Measurements from ENCODE around the gene RIMOC1.

RIMOC1 gene, protein sequence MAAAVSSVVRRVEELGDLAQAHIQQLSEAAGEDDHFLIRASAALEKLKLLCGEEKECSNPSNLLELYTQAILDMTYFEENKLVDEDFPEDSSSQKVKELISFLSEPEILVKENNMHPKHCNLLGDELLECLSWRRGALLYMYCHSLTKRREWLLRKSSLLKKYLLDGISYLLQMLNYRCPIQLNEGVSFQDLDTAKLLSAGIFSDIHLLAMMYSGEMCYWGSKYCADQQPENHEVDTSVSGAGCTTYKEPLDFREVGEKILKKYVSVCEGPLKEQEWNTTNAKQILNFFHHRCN

DNA sequence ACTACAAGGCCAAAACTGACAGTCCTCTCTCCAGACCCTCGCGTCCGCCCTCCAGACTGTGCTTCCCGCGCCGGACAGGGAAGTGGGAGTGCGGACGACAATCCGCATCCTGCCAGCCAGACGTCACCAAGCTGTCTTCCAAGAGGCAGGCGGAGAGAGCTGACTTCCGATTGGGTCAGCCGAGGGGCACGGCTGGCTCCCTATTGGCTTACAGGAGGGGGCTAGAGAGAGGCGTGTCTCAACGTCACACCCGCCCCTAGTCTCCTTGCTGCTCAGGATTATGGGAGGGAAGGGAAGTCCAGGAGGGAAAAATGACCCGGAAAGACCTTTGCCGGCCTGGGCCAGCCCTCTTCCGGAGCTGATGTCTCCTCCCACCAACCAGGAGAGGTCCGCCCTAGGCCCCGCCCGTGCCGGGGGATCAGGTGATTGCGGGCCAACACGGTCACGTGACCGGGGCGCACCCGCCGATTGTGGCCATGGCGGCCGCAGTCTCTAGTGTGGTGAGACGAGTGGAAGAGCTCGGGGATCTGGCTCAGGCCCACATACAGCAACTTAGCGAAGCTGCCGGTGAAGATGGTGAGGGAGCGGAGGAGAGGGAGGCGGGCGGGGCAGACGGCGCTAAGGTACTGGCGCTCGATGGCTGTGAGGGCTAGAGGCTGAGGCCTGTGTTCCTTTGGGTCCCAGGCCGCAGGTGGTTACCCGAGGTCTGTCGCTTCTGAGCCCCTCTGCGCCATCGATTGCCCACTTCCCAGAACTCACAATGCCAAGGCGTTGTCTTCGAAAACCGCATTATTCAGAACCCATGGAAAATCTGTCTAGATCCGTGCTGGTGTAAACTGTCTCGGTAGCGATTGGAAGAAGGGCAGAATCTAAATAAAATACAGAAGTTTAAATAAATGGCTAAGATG, at the start of gene RIMOC1:
TSS of gene RIMOC1 (plus strand) at position 453 of the 908 bp plus-strand sequence. CDS start at position 477, 24 bp downstream.
- Histone ChIP-seq H3K27me3 (ENCODE audit: low read depth, low read length) (no peaks in the 10 kb centered on the region), H3K4me3 (ENCODE audit: low read depth in 1 of 2, low read length in 2 of 2) (peak within 1 kb of the TSS; percentile 86 to 88), H3K27ac (ENCODE audit: low read length) (peak within 1 kb of the TSS; percentile 94)

DNA sequence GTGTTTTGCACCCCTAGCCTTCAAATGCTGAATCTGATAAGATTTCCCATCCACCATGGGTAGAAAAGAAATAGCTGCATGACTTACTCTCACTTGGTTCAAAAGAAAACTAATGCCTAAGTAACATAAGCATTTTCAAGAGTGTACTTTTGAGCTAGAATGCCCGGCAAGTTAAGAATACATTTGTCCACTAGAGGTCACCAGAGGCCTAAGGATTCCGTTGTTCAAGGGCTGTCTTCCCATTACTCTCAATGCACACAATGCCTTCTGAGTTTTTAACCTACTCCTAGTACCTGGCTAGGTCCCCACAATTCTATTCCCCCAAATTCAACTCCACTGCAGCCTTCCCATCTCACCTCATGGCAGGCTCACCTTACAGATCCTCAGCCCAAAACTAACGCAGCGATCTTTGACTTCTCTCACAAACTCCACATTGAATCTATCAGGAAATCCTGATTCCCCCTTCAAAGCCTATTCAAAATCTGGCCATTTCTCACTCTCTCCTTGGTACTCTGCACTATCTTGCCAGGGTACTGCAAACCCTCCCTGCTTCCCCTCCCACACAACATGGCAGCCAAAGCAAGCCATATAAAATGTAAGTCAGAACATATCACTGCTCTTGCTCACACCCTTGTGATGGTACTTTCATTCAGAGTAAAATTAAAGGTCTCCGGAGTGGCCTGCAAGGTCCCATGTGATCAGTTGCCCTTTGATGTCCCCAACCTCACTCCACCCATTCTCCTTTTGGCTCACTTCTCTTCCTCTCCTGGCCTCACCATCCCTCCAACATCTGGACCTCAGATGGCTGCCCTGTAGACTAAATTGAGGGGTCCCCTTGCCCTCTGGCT, 47.3 kb upstream of the RIMOC1 start:
- Histone ChIP-seq H3K27me3 (ENCODE audit: low read depth, low read length) (no peaks in the 10 kb centered on the region), H3K36me3 (ENCODE audit: control insufficient read depth in 1 of 2, insufficient read depth in 2 of 2, low read length in 2 of 2) (peaks cover 13 to 29% of the 10 kb centered on the region in 2 donors), H3K27ac (ENCODE audit: low read length) (no peak overlapping the region), H3K4me3 (ENCODE audit: low read depth in 1 of 2, low read length in 2 of 2) (no peak overlapping the region), H3K9me3 (ENCODE audit: control insufficient read depth in 1 of 2, low read length in 2 of 2) (no peaks in the 10 kb centered on the region), H3K4me1 (ENCODE audit: control insufficient read depth in 1 of 2, insufficient read depth in 2 of 2, low read length in 2 of 2) (no peaks in the 10 kb centered on the region)

More for the DNA sequence above, at the start of gene RIMOC1:
- peaks cover 17 to 22% of the 10 kb centered on the region in 2 donors for H3K36me3 ChIP-seq (ENCODE audit: control insufficient read depth in 1 of 2, insufficient read depth in 2 of 2, low read length in 2 of 2)
- H3K4me1 ChIP-seq (ENCODE audit: control insufficient read depth in 1 of 2, insufficient read depth in 2 of 2, low read length in 2 of 2), result peaks cover 13 to 20% of the 10 kb centered on the region in 2 donors
- H3K9me3 ChIP-seq (ENCODE audit: control insufficient read depth in 1 of 2, low read length in 2 of 2), result no peaks in the 10 kb centered on the region

DNA sequence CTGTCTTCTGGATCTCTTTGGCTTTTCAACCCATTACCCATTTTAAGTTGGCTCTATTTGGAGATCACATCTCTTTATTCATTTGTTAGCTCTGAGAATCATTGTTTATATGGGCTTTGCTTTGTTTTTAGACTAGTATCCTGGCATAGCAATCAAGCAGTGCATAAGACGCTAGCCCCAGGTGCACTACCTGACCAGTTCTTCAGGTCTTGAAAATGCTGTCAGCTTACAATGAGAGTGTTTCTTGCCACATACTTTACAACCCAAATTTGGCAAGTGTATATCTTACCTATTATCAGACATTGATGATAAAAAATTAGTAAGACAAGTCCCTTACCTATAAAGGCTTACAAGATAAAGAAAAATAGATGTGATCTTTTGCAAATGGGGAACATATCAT, 46.2 kb upstream of the RIMOC1 start:
- Histone ChIP-seq H3K4me1 (ENCODE audit: control insufficient read depth in 1 of 2, insufficient read depth in 2 of 2, low read length in 2 of 2) (no peaks in the 10 kb centered on the region), H3K36me3 (ENCODE audit: control insufficient read depth in 1 of 2, insufficient read depth in 2 of 2, low read length in 2 of 2) (peaks cover 11 to 22% of the 10 kb centered on the region in 2 donors), H3K27me3 (ENCODE audit: low read depth, low read length) (no peaks in the 10 kb centered on the region), H3K4me3 (ENCODE audit: low read depth in 1 of 2, low read length in 2 of 2) (no peak overlapping the region), H3K27ac (ENCODE audit: low read length) (no peak overlapping the region), H3K9me3 (ENCODE audit: control insufficient read depth in 1 of 2, low read length in 2 of 2) (no peaks in the 10 kb centered on the region)

DNA sequence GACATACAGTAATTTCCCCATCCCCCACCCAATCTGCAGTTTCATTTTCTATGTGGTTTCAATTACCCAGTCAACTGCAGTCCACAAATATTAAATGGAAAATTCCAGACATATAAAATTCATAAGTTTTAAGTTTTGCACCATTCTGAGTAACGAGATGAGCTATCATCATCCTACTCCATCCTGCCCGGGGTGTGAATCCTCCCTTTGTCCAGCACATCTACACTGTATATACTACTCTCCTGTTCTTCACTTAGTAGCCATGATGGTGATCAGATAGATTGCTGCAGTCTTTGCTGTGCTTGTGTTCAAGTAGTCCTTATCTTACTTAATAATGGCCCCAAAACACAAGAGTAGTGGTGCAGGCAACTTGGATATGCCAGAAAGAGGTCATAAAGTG, 45.3 kb upstream of the RIMOC1 start:
- Histone ChIP-seq H3K4me3 (ENCODE audit: low read depth in 1 of 2, low read length in 2 of 2) (no peak overlapping the region), H3K9me3 (ENCODE audit: control insufficient read depth in 1 of 2, low read length in 2 of 2) (no peaks in the 10 kb centered on the region), H3K27ac (ENCODE audit: low read length) (no peak overlapping the region), H3K27me3 (ENCODE audit: low read depth, low read length) (no peaks in the 10 kb centered on the region), H3K4me1 (ENCODE audit: control insufficient read depth in 1 of 2, insufficient read depth in 2 of 2, low read length in 2 of 2) (no peaks in the 10 kb centered on the region), H3K36me3 (ENCODE audit: control insufficient read depth in 1 of 2, insufficient read depth in 2 of 2, low read length in 2 of 2) (peaks cover 11 to 15% of the 10 kb centered on the region in 2 donors)

DNA sequence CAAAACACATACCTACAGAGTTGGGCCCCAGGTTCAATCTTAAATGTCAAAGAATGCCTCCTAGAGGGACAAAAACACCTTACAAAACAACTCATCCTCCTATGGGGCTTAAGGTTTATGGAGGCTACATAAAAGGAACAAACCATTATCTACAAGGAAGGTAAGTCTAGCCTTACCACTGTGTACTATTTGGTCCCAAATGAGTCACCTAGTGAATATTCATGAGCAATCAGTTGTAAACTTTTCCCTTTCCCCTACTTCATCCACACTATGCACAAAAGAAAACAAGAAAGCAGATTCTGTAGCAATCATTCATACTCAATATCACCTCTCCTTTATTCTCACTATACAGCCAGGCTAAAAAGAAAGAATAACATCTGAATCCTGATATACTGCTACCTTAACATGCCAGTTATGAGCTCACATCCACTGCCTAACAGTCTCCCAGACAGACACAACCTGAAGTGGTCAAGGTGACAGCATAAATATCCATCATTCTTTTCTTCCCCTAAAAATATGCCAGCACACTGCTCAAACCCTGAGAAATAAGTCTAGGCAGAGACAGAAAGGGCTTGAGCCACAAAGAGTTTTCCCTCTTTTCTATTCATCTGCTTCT, 40.2 kb upstream of the RIMOC1 start:
- Histone ChIP-seq H3K9me3 (ENCODE audit: control insufficient read depth in 1 of 2, low read length in 2 of 2) (no peaks in the 10 kb centered on the region), H3K4me1 (ENCODE audit: control insufficient read depth in 1 of 2, insufficient read depth in 2 of 2, low read length in 2 of 2) (peaks cover 1 to 6% of the 10 kb centered on the region in 2 donors), H3K36me3 (ENCODE audit: control insufficient read depth in 1 of 2, insufficient read depth in 2 of 2, low read length in 2 of 2) (peaks cover 5 to 15% of the 10 kb centered on the region in 2 donors), H3K27me3 (ENCODE audit: low read depth, low read length) (no peaks in the 10 kb centered on the region), H3K27ac (ENCODE audit: low read length) (no peak overlapping the region), H3K4me3 (ENCODE audit: low read depth in 1 of 2, low read length in 2 of 2) (no peak overlapping the region)

DNA sequence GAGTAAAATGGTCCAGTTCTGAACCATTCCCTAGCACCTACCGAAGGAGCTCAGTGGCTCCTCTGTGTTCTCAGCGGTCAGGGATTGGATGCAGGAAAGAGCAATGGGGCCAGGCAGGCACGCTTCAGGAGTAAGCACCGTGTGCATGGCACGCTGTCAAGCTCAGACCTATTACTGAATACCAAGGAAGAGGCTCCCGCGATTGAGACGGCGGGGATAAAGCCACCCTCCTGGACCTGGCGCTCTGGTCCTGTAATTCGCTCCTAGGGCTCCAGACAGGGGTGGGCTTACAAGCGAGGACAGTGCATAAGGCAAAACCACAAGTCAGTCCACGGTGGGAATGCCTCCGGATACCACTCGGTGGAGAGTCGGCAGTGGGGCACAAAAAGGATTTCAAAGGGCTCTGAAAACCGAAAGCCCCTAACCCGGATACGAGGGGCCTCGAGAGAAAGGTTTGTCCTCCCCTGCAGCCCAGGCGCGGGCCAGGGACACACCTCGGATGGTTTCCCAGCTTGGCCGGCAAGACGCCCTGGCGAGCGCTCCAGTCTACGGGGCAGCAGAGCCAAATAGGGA, 34.9 kb upstream of the RIMOC1 start:
- H3K9me3 ChIP-seq (ENCODE audit: control insufficient read depth in 1 of 2, low read length in 2 of 2), result no peaks in the 10 kb centered on the region

DNA sequence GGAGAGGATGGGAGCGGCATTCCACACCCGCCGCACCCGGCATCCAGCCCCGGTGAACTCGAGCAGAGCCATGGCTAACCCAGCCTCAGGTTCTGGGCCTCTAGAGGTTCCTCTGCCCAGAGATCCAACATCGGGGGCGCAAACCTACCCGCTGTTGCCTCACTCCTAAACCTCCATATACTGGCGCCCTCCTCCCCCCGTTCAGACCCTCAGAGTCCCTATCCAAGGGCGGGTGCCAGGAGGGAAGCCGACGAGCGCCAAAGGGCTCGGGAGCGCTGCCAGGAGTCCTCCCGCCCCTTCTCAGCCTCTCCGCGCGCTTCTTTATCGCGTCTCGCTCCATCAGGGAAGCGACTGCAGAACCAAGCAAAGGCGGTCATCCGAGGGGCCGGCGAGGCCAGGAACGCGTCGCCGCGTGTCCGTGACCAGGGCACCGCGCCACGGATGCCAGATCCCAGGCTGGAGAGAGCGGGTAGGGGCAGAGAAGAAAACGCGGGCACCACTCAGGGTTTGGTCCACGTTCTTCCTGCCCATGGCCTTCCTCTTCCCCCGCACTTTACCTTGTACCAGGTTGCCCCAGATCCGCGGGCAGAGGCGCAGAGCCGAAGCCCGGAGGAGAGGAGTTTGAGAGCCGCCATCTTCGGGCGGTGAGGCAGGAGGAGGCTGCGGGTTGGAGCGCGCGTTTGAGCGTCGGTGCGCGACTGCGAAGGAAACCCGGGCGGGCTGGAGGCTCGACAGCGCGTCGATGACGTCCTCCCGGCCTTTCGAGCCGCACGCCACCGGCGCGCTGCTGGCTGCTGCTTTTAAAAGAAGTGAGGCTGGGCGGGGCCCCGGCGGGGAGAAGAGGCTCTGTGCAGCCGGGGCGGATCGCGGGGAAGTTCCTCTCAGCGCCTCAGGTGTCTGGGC, 34.2 kb upstream of the RIMOC1 start, which contains the start of gene OXCT1:
TSS of gene OXCT1 (minus strand) at position 702 of the 903 bp plus-strand sequence. CDS start at position 635, 67 bp downstream.
- Histone ChIP-seq H3K9me3 (ENCODE audit: control insufficient read depth in 1 of 2, low read length in 2 of 2) (no peaks in the 10 kb centered on the region), H3K27me3 (ENCODE audit: low read depth, low read length) (no peaks in the 10 kb centered on the region), H3K4me3 (ENCODE audit: low read depth in 1 of 2, low read length in 2 of 2) (peak within 1 kb of the TSS; percentile 82 to 96), H3K27ac (ENCODE audit: low read length) (peak within 1 kb of the TSS; percentile 82), H3K36me3 (ENCODE audit: control insufficient read depth in 1 of 2, insufficient read depth in 2 of 2, low read length in 2 of 2) (no peaks in the 10 kb centered on the region), H3K4me1 (ENCODE audit: control insufficient read depth in 1 of 2, insufficient read depth in 2 of 2, low read length in 2 of 2) (peaks cover 4 to 19% of the 10 kb centered on the region in 2 donors)

More for the DNA sequence above, 34.9 kb upstream of the RIMOC1 start:
- Histone ChIP-seq H3K4me3 (ENCODE audit: low read depth in 1 of 2, low read length in 2 of 2) (peak overlapping the region; percentile 82 to 96), H3K36me3 (ENCODE audit: control insufficient read depth in 1 of 2, insufficient read depth in 2 of 2, low read length in 2 of 2) (no peaks in the 10 kb centered on the region), H3K4me1 (ENCODE audit: control insufficient read depth in 1 of 2, insufficient read depth in 2 of 2, low read length in 2 of 2) (peaks cover 4 to 19% of the 10 kb centered on the region in 2 donors), H3K27ac (ENCODE audit: low read length) (peak overlapping the region; percentile 82), H3K27me3 (ENCODE audit: low read depth, low read length) (no peaks in the 10 kb centered on the region)

DNA sequence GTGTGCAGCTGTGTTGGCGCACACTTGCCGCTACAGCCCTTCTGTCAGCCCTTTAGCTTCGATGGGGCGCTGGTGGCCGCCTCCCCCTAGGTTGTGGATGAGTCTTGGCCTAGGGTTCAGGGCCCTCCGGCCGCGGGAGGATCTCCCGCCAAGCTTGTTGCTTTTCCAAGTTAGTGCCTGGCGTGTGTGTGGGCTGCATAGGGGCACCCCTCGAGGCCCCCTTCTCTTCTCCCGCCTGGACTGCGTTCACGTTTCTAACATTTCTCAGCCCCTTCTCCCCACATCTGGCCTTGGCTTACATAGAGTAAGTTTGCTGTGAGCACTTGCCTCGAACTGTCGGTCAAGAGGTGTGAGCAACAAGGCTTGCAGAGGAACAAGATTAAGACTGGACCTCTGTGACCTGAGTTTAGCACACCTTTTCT, 33.5 kb upstream of the RIMOC1 start:
- H3K4me1 ChIP-seq (ENCODE audit: control insufficient read depth in 1 of 2, insufficient read depth in 2 of 2, low read length in 2 of 2), result peaks cover 4 to 19% of the 10 kb centered on the region in 2 donors
- no peak overlapping the region for H3K27ac ChIP-seq (ENCODE audit: low read length)
- peak overlapping the region; percentile 82 to 96 for H3K4me3 ChIP-seq (ENCODE audit: low read depth in 1 of 2, low read length in 2 of 2)
- no peaks in the 10 kb centered on the region for H3K27me3 ChIP-seq (ENCODE audit: low read depth, low read length)
- H3K9me3 ChIP-seq (ENCODE audit: control insufficient read depth in 1 of 2, low read length in 2 of 2), result no peaks in the 10 kb centered on the region
- H3K36me3 ChIP-seq (ENCODE audit: control insufficient read depth in 1 of 2, insufficient read depth in 2 of 2, low read length in 2 of 2), result no peaks in the 10 kb centered on the region

DNA sequence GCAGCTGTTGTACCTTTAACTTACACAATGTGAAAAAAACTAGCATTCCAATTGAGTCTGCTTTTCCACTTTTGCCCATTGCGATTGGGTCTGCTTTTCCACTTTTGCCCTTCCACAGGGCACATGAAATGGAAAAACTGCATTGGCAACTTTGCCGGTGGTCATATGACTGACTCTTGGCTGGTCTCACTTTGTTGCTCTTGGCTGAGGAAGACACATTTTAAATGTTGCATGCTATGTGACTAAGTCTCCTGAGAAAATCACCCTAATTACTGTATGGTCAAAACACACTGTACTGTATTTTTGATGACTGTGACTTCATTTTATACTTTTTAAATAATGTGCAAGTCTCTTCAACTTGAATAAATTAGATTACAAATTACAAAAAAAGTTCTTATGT, 32.3 kb upstream of the RIMOC1 start:
- H3K9me3 ChIP-seq (ENCODE audit: control insufficient read depth in 1 of 2, low read length in 2 of 2), result no peaks in the 10 kb centered on the region
- no peaks in the 10 kb centered on the region for H3K36me3 ChIP-seq (ENCODE audit: control insufficient read depth in 1 of 2, insufficient read depth in 2 of 2, low read length in 2 of 2)
- peaks cover 4 to 19% of the 10 kb centered on the region in 2 donors for H3K4me1 ChIP-seq (ENCODE audit: control insufficient read depth in 1 of 2, insufficient read depth in 2 of 2, low read length in 2 of 2)
- no peaks in the 10 kb centered on the region for H3K27me3 ChIP-seq (ENCODE audit: low read depth, low read length)
- no peak overlapping the region for H3K27ac ChIP-seq (ENCODE audit: low read length)
- H3K4me3 ChIP-seq (ENCODE audit: low read depth in 1 of 2, low read length in 2 of 2), result no peak overlapping the region
